Stimulated activated CD8-positive, alpha-beta memory T cell treated with anti-CD3 and anti-CD28 coated beads, Interleukin-12 subunit alpha, Interleukin-12 subunit beta, amount 100 ng/mL, for 1 hour (primary cell): ENCODE data around the gene HDAC4.

Experiments used
- DNase-seq: peaks from one replicate; pipeline ENCODE4 v3.0.0-alpha.2; 2020; ENCODE audit warnings: low read depth

HDAC4 gene

DNA sequence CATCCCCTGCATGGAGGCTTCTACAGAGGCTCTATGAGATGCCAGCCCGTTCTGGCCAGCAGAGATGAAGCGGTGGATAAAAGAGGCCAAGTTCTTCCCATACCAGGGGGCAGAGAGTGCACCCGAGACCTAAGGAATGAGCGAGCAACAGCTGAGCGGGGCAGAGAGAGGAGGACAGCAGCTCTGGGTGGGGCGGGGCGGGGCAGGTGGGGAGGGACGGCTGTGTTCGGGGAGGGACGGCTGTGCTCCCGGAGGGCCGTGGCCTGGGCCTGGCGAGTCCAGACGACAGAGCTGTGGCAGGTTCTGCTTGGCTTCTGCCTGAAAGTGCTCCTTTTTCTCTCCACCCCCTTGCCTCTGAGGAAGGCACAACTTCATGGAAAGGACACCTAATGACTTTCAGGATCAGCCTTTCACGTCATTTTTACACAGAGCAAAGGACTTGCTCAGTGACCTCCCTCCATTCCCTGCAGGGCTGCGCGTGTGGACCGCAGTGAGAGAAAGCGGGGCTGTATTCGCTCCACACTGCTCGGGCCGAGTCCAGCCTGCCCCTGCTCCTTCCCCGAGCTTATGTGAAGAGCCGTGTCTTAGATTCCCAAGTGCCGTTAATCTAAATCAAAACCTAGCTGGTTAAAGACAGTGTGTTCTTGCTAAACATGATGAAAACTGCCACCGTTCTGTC lies 232.9 kb downstream of the HDAC4 start:
- no peak for DNase-seq

DNA sequence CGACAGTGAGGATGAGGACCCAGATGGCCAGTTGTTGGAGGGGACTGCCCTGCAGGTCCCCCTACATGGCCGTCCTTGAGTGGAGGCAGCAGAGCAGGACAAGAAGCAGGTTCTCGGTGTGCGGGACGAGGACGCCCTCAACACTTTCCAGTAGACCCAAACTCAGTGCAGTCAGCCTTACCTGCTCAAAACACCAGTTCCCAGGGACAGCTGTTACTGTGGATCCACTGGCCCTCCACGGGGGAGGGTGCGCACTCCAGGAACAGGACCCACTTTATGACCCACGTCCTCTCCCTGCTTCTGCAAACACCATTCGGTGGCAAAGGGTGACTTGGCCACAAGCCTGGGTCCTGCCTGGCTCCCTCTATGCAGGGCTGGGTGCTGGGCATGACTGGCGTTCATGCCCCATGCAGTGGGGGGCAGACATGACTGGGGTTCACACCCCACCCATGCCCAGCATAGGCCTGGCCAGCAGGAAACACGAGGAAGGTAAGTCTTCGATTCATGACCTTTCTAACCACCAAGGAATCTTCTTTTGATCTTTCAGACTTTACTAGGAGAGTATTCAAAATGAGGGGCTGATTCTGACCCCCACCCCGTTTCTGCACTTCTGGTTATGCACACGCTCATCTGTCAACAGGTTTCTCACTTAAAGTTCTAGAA lies 233.7 kb downstream of the HDAC4 start:
- no peak for DNase-seq

DNA sequence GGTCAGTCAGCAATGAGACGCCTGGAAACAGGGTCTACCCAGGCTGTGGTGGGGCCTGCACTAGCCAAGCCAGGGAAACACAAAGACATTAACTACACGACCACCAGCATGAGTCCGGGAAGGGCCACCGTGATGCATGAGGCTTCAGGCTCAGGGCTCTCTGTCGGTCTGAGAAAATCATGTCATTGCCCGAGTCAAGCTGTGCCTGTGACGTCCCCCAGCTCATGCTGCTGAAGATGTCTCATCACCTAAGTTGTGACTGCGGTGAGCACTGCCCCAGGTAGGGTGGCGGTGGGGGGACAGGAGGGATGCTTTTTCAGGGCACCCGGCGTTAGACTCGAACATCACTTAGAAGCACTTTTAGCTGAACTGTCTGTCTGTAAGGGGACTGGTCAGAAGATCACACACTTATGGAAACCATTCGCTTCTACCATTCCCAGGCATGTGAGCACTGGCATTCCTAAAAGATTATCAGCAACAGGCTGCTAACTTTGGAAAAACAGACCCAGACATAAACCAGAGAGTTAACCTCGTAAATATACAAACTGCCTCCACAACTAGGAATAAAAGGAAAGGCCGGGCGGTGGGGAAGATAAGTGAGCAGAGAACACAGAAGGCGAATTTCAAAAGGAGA lies 234.5 kb downstream of the HDAC4 start:
- no peak for DNase-seq

GRCh38 chr2:239165206-239165831 lies 235.5 kb downstream of the HDAC4 start:
- DNase-seq: no peak

DNA sequence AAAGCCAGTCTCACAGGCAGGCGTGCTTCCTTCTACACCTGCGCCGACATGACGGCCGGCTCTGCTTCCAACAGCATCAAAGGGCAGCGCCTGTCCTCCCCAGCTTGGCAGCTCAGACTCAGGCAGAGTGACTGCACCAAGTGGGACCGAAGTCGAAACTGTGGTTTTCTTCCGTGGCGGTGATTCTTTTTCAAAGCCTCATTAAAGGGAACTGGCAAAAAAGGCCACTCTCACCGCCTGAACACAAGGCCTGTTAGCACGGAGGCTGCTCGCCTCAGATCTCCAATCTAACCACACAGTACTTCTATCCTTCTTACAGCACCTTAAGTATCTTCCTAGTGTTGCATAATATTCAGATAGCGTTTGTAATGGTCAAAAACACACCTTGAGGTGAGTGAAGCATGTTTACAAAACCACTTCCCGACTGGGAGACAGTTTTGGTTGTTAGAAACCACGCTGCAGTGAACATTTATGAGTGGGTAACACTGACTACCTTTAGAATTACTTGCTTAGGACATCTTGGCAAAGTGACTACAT lies 236.4 kb downstream of the HDAC4 start:
- DNase-seq: no peak

DNA sequence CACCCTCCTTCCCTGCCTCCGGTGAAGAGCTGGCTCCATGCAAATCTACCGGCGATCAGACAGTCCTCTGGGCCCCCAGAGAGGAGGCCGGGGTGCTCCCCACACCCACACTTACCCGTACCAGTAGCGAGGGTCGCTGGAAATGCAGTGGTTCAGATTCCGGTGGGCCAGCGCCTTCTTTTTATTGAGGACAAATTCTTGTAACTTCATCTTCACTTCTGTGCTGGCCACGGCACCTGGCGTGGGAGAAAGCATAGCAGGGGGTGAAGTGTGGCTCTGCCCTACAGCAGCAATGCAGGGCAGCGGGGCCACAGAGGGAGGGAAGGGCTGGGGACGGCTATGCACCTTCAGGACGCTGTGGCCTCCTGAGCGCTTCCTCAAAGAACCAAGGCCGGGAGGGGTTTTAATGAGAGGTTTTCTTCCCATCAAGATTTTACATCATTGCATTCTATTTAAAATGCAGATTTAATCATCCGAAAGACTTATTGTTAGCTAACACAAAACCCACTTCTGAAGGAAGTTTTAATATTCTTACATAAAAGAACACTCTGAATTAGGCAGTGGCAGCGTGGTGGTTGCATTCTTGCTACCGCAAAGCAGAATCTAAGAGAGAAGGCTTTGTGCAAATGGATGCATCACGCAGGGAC lies 237.0 kb downstream of the HDAC4 start:
- no peak for DNase-seq

- no peak for DNase-seq
Observed at GRCh38 chr2:239162976-239163687, 237.7 kb downstream of the HDAC4 start.

DNA sequence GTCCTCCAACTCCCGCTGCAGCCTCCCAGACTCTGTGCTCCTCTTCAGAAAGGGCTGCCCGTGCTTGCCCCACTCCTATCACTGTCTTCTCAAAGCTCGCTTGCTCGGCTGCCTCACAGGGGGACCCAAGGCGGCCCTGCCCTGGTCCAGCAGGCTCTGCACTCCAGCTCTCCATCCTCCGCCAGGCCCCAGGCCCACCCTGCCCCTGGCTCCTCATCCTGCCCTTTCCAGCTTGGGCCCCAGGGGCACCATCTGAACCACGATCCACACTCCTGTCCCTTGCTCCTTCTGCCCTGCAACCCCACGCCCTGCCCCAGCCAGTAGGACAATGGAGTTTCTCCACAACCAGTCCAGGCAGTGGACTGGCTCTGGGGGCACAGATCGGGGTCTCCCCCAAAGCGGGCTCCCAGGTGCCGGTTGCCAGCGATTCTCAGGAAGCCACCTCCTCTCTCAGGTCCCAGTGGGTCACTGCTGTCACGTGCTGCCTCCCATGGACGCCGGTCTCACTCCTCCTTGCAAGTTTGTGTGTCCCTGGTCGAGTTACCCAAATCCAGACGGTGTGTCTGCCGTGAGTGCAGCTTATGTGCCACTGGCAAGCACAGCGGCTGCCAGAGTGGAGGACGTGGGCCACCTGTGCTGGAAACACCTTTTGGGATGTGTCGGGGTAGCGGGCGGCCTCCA lies 238.5 kb downstream of the HDAC4 start:
- DNase-seq: no peak

DNA sequence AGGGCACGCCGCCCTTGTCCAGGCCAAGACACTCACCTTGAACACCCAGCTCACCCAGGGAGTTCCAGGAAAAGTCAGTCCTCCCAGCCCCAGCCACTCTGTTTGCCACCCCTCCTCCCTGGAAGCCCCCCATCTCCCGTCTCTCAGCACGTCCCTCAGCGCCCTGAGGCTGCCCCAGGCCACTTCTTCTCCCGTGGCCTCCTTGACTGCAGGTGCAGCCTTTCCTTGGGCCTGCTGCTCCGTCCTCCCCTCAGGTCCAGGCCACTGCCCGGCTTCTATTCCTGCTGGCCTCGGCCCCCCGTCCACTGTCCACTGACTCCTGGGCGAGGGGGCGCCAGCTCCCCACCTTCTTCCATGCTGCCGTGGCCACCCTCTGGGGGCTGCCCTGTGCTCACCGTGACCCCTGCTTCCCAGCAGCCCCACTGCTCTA lies 239.1 kb downstream of the HDAC4 start:
- DNase-seq: no peak

DNA sequence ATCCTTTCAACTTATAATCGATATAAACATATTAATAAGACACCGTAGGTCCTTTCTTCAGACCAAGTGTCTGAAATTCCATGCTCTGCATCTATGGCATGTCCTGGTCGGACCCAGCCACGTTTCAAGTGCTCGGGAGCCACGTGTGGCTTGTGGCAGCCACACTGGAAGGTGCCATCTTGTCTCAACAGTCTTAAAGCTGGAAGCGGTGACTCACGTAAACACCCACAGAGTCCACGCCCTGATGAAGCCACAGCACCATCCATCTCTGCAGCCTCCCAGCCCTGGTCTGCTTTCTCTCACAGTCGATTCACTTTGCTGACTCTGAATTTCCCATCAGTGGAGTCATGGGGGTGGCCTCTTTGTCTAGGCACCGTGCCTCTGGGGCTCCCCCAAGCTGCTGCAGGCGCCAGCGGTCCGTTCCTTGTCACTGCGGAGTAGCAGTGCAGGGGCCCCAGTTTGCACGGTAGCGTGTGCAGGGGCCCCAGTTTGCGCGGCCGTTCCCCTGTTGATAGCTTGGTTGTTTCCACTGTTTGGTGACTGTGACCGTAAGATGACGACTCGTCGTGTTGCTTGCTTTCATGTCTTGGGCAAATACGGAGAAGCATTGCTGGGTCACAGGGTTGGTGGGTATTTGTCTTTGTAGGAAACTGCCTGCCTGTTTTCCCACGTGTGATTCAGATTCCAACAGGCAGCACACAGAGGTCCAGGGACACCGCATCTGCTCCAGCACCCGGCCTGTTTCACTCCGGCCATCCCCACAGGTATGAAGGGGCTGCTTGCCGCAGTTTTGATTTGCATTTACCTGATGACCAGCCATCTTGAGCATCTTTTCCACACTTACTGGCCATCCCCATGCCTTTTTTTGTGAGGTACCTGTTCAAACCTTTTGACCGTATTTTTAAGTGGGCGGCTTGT lies 240.3 kb downstream of the HDAC4 start:
- no peak for DNase-seq

DNA sequence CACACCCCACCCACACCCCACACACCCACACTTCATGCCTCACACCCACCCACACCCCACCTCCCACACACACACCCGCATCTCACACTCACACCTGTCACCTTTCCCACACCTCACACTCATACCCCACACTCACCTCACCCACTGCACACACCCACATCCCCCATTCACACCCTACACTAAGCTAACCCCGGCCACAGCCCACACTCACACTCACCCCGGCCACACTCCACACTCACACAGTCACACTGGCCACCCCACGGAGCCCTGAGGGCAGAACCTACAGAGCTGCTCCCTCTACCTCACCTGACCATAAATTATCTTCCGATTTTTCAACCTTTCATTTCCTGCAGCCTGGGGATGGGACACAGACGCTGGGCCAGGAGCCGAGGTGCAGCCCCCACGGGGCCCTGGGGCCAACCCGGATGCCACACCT lies 241.3 kb downstream of the HDAC4 start:
- DNase-seq: no peak

DNA sequence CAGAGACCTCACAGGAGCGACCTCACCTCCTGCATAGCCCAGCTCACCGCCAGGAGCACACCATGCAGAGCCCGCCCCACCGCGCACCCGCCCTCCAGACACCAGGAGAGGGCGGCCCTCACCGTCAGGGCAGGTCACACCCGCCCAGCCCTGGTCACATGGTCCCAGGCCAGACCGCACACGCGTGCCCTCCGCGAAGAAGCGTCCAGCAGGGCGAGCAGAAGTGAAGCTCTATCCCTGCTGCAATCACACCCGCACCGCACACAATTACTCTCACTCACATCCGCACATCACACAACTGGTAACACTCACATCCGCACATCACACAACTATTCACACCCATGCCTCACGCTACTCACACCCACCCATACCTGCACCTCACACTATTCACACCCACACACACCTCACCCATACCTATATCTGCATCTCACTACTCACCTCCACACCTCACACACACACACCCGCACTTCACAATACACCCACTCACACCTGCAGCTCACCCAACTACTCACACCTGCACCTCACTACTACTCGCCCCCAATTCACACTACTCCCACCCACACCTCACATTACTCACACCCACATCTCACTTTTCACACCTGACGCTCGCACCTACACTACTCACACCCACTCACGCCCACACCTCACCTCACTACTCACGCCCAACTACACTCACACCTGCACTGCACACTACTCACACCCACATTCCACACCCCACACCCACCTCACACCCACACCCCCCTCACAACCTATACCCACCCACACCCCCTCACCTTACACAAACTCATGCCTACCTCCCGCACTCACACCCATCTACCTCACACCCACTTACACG lies 242.0 kb downstream of the HDAC4 start:
- DNase-seq: no peak

DNA sequence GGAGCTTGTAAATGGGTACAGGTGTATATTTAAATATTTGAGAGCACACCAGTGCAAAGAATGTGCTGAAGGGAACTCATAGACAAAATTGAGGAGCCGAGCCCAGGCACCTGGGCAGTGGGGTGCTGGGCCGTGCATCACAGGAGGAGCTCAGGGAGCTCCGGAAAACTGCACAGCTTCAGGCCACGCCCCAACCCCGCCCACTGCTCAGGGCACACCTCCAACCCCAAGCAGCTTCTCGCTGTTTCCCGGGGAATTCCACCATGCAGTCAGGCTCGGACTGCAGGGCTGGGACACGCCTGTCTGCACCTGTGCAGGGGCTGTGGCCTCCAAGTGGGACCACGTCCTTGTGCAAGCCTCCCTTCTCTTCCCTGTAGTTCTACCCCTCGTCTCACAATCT lies 243.0 kb downstream of the HDAC4 start:
- DNase-seq: no peak

DNA sequence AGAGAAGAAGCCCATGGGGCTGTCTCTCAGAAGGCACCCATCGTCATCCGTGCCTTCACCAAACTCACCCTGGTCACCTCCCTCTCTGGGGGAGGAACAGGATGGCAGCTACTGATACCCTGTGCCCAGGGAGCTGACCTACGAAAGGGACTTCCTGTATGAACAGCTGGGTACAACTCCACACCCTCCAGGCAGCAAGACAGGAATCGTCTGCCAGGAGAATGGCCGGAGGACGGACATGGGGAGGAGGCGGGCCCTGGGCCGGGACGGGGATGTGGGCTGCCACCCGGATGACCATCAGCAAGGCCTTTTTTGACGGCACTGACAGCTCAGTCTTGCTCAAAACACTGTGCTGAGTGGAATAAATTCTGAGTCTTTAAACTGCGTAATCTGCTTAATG lies 243.6 kb downstream of the HDAC4 start:
- no peak for DNase-seq

DNA sequence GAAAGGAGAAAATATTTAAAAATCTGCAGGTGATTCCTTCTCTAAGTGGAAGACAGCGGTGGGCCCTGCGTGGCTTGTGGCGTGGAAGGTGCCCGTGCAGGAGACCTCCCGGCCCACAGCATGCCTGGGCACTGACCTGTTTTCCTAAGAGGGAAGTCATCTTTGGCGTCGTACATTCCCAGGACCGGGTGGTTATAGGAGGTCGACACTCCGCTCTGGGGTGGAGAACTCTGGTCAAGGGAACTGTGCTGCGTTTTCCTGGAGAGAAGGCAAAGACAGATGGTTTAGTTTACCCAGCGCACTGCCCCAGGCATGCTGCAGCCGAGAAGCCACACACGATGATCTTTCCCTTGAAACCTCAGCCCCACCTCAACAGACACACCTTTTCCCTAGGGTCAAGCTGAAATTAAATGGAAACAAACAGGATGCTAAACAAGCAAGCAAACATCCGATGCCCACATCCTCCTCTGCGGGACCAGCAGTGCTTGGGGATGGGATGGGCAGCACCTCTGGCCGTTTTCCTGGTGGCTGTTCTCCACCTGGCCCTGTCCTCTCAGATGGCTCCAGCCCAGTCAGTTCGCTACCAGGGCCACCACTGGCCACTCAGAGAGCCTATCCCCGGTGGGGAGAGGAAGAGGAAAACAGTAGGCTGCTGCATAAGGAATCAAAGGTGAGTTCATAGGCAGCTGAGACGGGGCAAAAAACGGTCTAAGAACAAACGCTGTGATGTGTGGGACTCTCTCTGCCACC lies 244.1 kb downstream of the HDAC4 start:
- DNase-seq: no peak

GRCh38 chr2:239155806-239156480 lies 244.9 kb downstream of the HDAC4 start:
- no peak for DNase-seq

GRCh38 chr2:239154971-239155805 lies 245.6 kb downstream of the HDAC4 start:
- DNase-seq: no peak
